ENCODE measurements around the gene AUTS2. TPM values are rescaled to one million over a fixed set of nuclear protein-coding genes. Genes with fewer than 3 reads are reported as not detected.

AUTS2 gene
- total RNA-seq, 1 experiment from 2014 or later: not detected

- Histone ChIP-seq H3K36me3 (no peaks in the 10 kb centered on the region), H3K27me3 (replicated peaks) (peaks cover 30% of the 10 kb centered on the region), H3K4me3 (no peak overlapping the region), H3K9me3 (replicated peaks) (no peaks in the 10 kb centered on the region), H3K4me1 (replicated peaks) (peaks cover 12% of the 10 kb centered on the region; the same call in 1 of the 2 replicates), H3K27ac (no peak overlapping the region)
- DNase-seq (ENCODE audit: low read depth in 1 of 2, low spot score in 2 of 2): no peak
Observed at GRCh38 chr7:69595415-69595814, 2.9 kb upstream of the AUTS2 start.

- no peak for DNase-seq (ENCODE audit: low read depth in 1 of 2, low spot score in 2 of 2)
- Histone ChIP-seq H3K27me3 (replicated peaks) (peaks cover 30% of the 10 kb centered on the region), H3K27ac (no peak overlapping the region), H3K4me3 (no peak overlapping the region), H3K4me1 (replicated peaks) (peaks cover 12% of the 10 kb centered on the region; the same call in 1 of the 2 replicates), H3K36me3 (no peaks in the 10 kb centered on the region), H3K9me3 (replicated peaks) (no peaks in the 10 kb centered on the region)
Observed at GRCh38 chr7:69596056-69596455, 2.2 kb upstream of the AUTS2 start.

GRCh38 chr7:69596723-69597277, 1.5 kb upstream of the AUTS2 start:
- Histone ChIP-seq H3K27me3 (replicated peaks) (peaks cover 30% of the 10 kb centered on the region), H3K4me3 (no peak overlapping the region), H3K27ac (no peak overlapping the region), H3K36me3 (no peaks in the 10 kb centered on the region), H3K4me1 (replicated peaks) (peaks cover 12% of the 10 kb centered on the region; the same call in 1 of the 2 replicates), H3K9me3 (replicated peaks) (no peaks in the 10 kb centered on the region)
- no peak for DNase-seq (ENCODE audit: low read depth in 1 of 2, low spot score in 2 of 2)

- no peaks in the 10 kb centered on the region for H3K36me3 ChIP-seq
- DNase-seq (ENCODE audit: low read depth in 1 of 2, low spot score in 2 of 2): no peak
- no peak overlapping the region for H3K4me3 ChIP-seq
- peaks cover 30% of the 10 kb centered on the region for H3K27me3 ChIP-seq (replicated peaks)
- no peak overlapping the region for H3K27ac ChIP-seq
- no peaks in the 10 kb centered on the region for H3K9me3 ChIP-seq (replicated peaks)
- H3K4me1 ChIP-seq (replicated peaks): peaks cover 12% of the 10 kb centered on the region; the same call in 1 of the 2 replicates
Observed at GRCh38 chr7:69597278-69598076, 798 bp upstream of the AUTS2 start.

GRCh38 chr7:69598487-69599285, 411 bp downstream of the AUTS2 start:
- no peaks in the 10 kb centered on the region for H3K9me3 ChIP-seq (replicated peaks)
- H3K36me3 ChIP-seq: no peaks in the 10 kb centered on the region
- H3K4me1 ChIP-seq (replicated peaks): peaks cover 12% of the 10 kb centered on the region; the same call in 1 of the 2 replicates
- H3K27me3 ChIP-seq (replicated peaks): peaks cover 30% of the 10 kb centered on the region
- peak overlapping the region; percentile 42 for H3K4me3 ChIP-seq
- peak in 1 of 2 experiments; percentile 19 for DNase-seq (ENCODE audit: low read depth in 1 of 2, low spot score in 2 of 2)
- no peak overlapping the region for H3K27ac ChIP-seq

- no peak for DNase-seq (ENCODE audit: low read depth in 1 of 2, low spot score in 2 of 2)
- peak overlapping the region; percentile 7; the same call in 1 of the 2 replicates for H3K4me3 ChIP-seq
- peaks cover 12% of the 10 kb centered on the region; the same call in 1 of the 2 replicates for H3K4me1 ChIP-seq (replicated peaks)
Observed at GRCh38 chr7:69599286-69599954, 1.1 kb downstream of the AUTS2 start.

GRCh38 chr7:69599955-69600709, 1.9 kb downstream of the AUTS2 start:
- no peaks in the 10 kb centered on the region for H3K9me3 ChIP-seq (replicated peaks)
- H3K4me3 ChIP-seq: no peak overlapping the region
- H3K27me3 ChIP-seq (replicated peaks): peaks cover 30% of the 10 kb centered on the region
- no peak for DNase-seq (ENCODE audit: low read depth in 1 of 2, low spot score in 2 of 2)
- peaks cover 12% of the 10 kb centered on the region; the same call in 1 of the 2 replicates for H3K4me1 ChIP-seq (replicated peaks)
- H3K36me3 ChIP-seq: no peaks in the 10 kb centered on the region
- H3K27ac ChIP-seq: no peak overlapping the region

More at GRCh38 chr7:69599286-69599954, 1.1 kb downstream of the AUTS2 start:
- H3K27ac ChIP-seq: no peak overlapping the region
- peaks cover 30% of the 10 kb centered on the region for H3K27me3 ChIP-seq (replicated peaks)
- H3K36me3 ChIP-seq: no peaks in the 10 kb centered on the region
- H3K9me3 ChIP-seq (replicated peaks): no peaks in the 10 kb centered on the region

GRCh38 chr7:69600710-69601519, 2.6 kb downstream of the AUTS2 start:
- no peak for DNase-seq (ENCODE audit: low read depth in 1 of 2, low spot score in 2 of 2)
- no peak overlapping the region for H3K4me3 ChIP-seq

GRCh38 chr7:69602522-69602921, 4.2 kb downstream of the AUTS2 start:
- no peaks in the 10 kb centered on the region for H3K9me3 ChIP-seq (replicated peaks)
- peaks cover 11% of the 10 kb centered on the region; the same call in 1 of the 2 replicates for H3K4me1 ChIP-seq (replicated peaks)
- no peak overlapping the region for H3K27ac ChIP-seq
- H3K4me3 ChIP-seq: no peak overlapping the region
- no peaks in the 10 kb centered on the region for H3K36me3 ChIP-seq
- DNase-seq (ENCODE audit: low read depth in 1 of 2, low spot score in 2 of 2): no peak
- peaks cover 20% of the 10 kb centered on the region for H3K27me3 ChIP-seq (replicated peaks)

More at GRCh38 chr7:69600710-69601519, 2.6 kb downstream of the AUTS2 start:
- no peak overlapping the region for H3K27ac ChIP-seq
- H3K9me3 ChIP-seq (replicated peaks): no peaks in the 10 kb centered on the region
- H3K4me1 ChIP-seq (replicated peaks): peaks cover 12% of the 10 kb centered on the region; the same call in 1 of the 2 replicates
- H3K36me3 ChIP-seq: no peaks in the 10 kb centered on the region
- peaks cover 30% of the 10 kb centered on the region for H3K27me3 ChIP-seq (replicated peaks)

GRCh38 chr7:69603351-69603750, 5.1 kb downstream of the AUTS2 start:
- Histone ChIP-seq H3K4me3 (no peak overlapping the region), H3K4me1 (replicated peaks) (peaks cover 9% of the 10 kb centered on the region; the same call in 1 of the 2 replicates), H3K27ac (no peak overlapping the region), H3K27me3 (replicated peaks) (peaks cover 17% of the 10 kb centered on the region), H3K36me3 (no peaks in the 10 kb centered on the region), H3K9me3 (replicated peaks) (no peaks in the 10 kb centered on the region)
- no peak for DNase-seq (ENCODE audit: low read depth in 1 of 2, low spot score in 2 of 2)

- Histone ChIP-seq H3K27ac (no peak overlapping the region), H3K4me3 (no peak overlapping the region), H3K4me1 (replicated peaks) (peaks cover 4% of the 10 kb centered on the region; the same call in 1 of the 2 replicates), H3K27me3 (replicated peaks) (peaks cover 11% of the 10 kb centered on the region), H3K36me3 (no peaks in the 10 kb centered on the region), H3K9me3 (replicated peaks) (no peaks in the 10 kb centered on the region)
- DNase-seq (ENCODE audit: low read depth in 1 of 2, low spot score in 2 of 2): no peak
Observed at GRCh38 chr7:69603937-69604494, 5.7 kb downstream of the AUTS2 start.

GRCh38 chr7:69605070-69605469, 6.8 kb downstream of the AUTS2 start:
- Histone ChIP-seq H3K36me3 (no peaks in the 10 kb centered on the region), H3K27ac (no peak overlapping the region), H3K27me3 (replicated peaks) (peaks cover 2% of the 10 kb centered on the region), H3K9me3 (replicated peaks) (no peaks in the 10 kb centered on the region), H3K4me1 (replicated peaks) (no peaks in the 10 kb centered on the region), H3K4me3 (no peak overlapping the region)
- DNase-seq (ENCODE audit: low read depth in 1 of 2, low spot score in 2 of 2): no peak

Measured in SJSA1 (cell line).